ENCODE results near the gene HEATR5A.

GRCh38 chr14:31419179-31419966, 977 bp downstream of the HEATR5A start:
- TF ChIP-seq CTCF (IDR thresholded peaks at IDR 0.05; ENCODE audit: low read depth, low read length) (no peak), EZH2phosphoT487 (IDR thresholded peaks at IDR 0.05; ENCODE audit: low read depth) (no peak)

Measured in OCI-LY3 (cell line).